ENCODE data around the gene TTC24.

DNA sequence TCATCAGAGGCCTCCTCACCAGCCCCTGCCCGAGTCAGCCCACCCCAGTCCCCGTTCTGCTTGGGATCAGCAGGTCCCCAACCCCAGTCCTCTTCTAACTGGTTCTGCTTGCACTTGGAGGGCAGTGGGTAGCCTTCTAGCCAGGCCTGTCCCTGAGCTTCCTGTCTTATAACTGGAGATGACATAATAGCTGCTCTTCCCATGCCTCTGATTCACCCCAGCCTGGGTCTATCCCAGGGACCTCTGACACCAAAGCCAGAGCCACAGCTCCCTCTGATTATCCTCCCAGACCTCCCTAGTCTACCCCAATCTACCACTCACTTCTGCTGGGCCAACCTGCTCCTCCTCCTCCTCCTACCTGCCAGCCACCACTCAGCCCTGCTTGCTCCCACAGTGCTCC lies 38.6 kb upstream of the TTC24 start:
- TF ChIP-seq CTCF (IDR thresholded peaks at IDR 0.05) (no peak), EP300 (IDR thresholded peaks at IDR 0.05) (no peak), POLR2A (IDR thresholded peaks at IDR 0.05) (no peak)

Data from upper lobe of left lung (tissue), 4 donors.